ENCODE data around the gene CHSY1. TPM values are rescaled to one million over a fixed set of nuclear protein-coding genes. Genes with fewer than 3 reads are reported as not detected.

Gene CHSY1
- total RNA-seq, 1 experiment from 2014 or later = 59.1 TPM

- TF ChIP-seq ZSCAN18 (CRISPR knock-in tag; IDR thresholded peaks at IDR 0.05) (no peak), CDX4 (CRISPR knock-in tag; IDR thresholded peaks at IDR 0.05; ENCODE audit: borderline replicate concordance) (no peak), OVOL2 (CRISPR knock-in tag; IDR thresholded peaks at IDR 0.05; ENCODE audit: borderline replicate concordance) (no peak), NR1H2 (CRISPR knock-in tag; IDR thresholded peaks at IDR 0.05) (no peak), TEAD4 (CRISPR knock-in tag; IDR thresholded peaks at IDR 0.05) (no peak), ZBTB21 (CRISPR knock-in tag; IDR thresholded peaks at IDR 0.05; ENCODE audit: borderline replicate concordance) (no peak), PRRX2 (CRISPR knock-in tag; IDR thresholded peaks at IDR 0.05) (no peak), ZNF512 (CRISPR knock-in tag; IDR thresholded peaks at IDR 0.05; ENCODE audit: borderline replicate concordance) (no peak)
These were observed 112.7 kb downstream of the CHSY1 start (continued) for GRCh38 chr15:101138913-101139880.

GRCh38 chr15:101138086-101138660, 113.7 kb downstream of the CHSY1 start:
- Mint-ChIP-seq H3K9me3 (peaks cover 8% of the 10 kb centered on the region), H3K27ac (peak overlapping the region; percentile 3; the same call in 1 of the 2 replicates), H3K4me3 (no peak overlapping the region), H3K27me3 (ENCODE audit: low read depth) (no peaks in the 10 kb centered on the region; the same call in 1 of the 2 replicates), H3K36me3 (peaks cover 6% of the 10 kb centered on the region; the same call in 1 of the 2 replicates), H3K4me1 (peaks cover 19% of the 10 kb centered on the region)
- POLR2A ChIA-PET = no interaction called here
- CTCF ChIA-PET = interaction anchor here (1.1 to 2.4 kb wide), 2 partner anchors 15 to 21 kb away, joined by 3 to 5 read pairs; no protein-coding TSS in a partner anchor
- DNase-seq (ENCODE audit: low spot score) (no peak), ATAC-seq (no peak)
- TF ChIP-seq ATF6 (CRISPR knock-in tag; IDR thresholded peaks at IDR 0.05) (no peak), ATF2 (CRISPR knock-in tag; IDR thresholded peaks at IDR 0.05; ENCODE audit: borderline replicate concordance, low read depth) (no peak), ELF4 (CRISPR knock-in tag; IDR thresholded peaks at IDR 0.05; ENCODE audit: low read depth) (no peak), NR1H2 (CRISPR knock-in tag; IDR thresholded peaks at IDR 0.05) (no peak), TEAD1 (CRISPR knock-in tag; IDR thresholded peaks at IDR 0.05) (no peak), ZNF219 (CRISPR knock-in tag; IDR thresholded peaks at IDR 0.05; ENCODE audit: borderline replicate concordance) (no peak), GABPB1 (CRISPR knock-in tag; IDR thresholded peaks at IDR 0.05) (no peak), ZNF263 (CRISPR knock-in tag; IDR thresholded peaks at IDR 0.05; ENCODE audit: low read depth) (no peak), ZNF121 (CRISPR knock-in tag; IDR thresholded peaks at IDR 0.05) (no peak), ZNF281 (CRISPR knock-in tag; IDR thresholded peaks at IDR 0.05) (no peak), SMAD4 (CRISPR knock-in tag; IDR thresholded peaks at IDR 0.05) (no peak), GTF2I (CRISPR knock-in tag; conservative IDR thresholded peaks at IDR 0.05) (no peak), RELA (CRISPR knock-in tag; IDR thresholded peaks at IDR 0.05; ENCODE audit: borderline replicate concordance) (no peak), ZNF317 (CRISPR knock-in tag; IDR thresholded peaks at IDR 0.05; ENCODE audit: borderline replicate concordance, low read depth) (no peak), ZNF138 (CRISPR knock-in tag; conservative IDR thresholded peaks at IDR 0.05) (no peak)

Measured in WTC11 (cell line).